ENCODE measurements around the gene FSTL3.
A peak's percentile ranks its signal among the peaks of the same experiment; 100 is the strongest.

The FSTL3 gene

DNA sequence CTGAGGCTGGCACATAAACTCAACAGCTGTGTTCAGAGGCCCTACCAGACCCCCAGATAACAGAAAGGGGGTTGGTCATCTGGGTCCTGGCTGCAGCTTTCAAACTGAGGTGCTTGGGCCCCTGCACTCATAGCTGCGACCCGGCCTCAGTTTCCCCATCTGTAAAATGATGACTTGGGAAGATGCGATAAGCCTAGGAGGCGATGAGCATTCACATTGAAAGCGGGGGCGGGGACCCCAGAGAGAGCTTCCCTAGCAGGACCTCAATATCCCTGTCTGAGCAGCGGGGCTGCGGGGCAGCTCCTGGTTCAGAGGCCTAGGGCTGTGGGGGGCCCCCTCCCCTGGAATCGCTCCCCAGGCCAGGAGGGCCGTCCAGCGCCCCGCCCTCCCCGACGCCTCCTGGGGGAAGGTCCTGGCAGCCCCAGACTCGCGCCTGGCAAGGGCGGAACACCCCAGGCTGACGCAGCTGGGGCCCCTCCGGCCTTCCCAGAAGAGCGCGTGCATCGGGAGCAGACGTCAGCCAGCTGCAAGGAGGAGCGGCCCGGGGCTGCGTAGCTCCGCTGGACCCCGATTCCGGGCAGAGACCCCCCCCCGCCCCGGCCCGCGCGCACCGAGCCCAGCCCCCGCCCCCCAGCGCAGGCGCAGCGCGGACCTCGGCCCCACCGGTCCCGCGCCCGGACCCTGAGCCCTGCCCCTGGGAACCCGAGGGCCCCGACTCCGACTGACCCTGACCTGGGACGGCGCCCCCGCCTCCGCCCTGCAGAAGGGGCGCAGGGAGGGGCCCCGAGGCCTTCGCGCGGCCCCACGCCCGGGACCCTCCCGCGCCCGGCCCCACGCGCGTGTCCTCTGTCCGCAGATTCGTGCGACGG is 3.5 kb downstream of the FSTL3 start:
- TF ChIP-seq POLR2AphosphoS5 (IDR thresholded peaks at IDR 0.05; ENCODE audit: low read depth, low read length) (no peak), SIN3A (IDR thresholded peaks at IDR 0.05; ENCODE audit: borderline replicate concordance, insufficient read depth, low read length) (no peak), TAF1 (IDR thresholded peaks at IDR 0.05; ENCODE audit: borderline replicate concordance, insufficient read depth, low read length) (no peak), REST (IDR thresholded peaks at IDR 0.05; ENCODE audit: insufficient read depth in 1 of 2, low read depth in 2 of 2, low read length in 2 of 2) (no peak), FOXP2 (optimal IDR thresholded peaks at IDR 0.05; ENCODE audit: borderline replicate concordance, extremely low read depth, extremely low read length, insufficient read depth) (peak; percentile 10)

- TF ChIP-seq TAF1 (IDR thresholded peaks at IDR 0.05; ENCODE audit: borderline replicate concordance, insufficient read depth, low read length) (0 out of 2 replicates have a peak, but pooled peaks have one; percentile 57), SIN3A (IDR thresholded peaks at IDR 0.05; ENCODE audit: borderline replicate concordance, insufficient read depth, low read length) (no peak), FOXP2 (optimal IDR thresholded peaks at IDR 0.05; ENCODE audit: borderline replicate concordance, extremely low read depth, extremely low read length, insufficient read depth) (peak; percentile 87), REST (IDR thresholded peaks at IDR 0.05; ENCODE audit: insufficient read depth in 1 of 2, low read depth in 2 of 2, low read length in 2 of 2) (no peak), POLR2AphosphoS5 (IDR thresholded peaks at IDR 0.05; ENCODE audit: low read depth, low read length) (no peak)
These were observed 4.3 kb downstream of the FSTL3 start for GRCh38 chr19:680287-681028.

- TF ChIP-seq FOXP2 (optimal IDR thresholded peaks at IDR 0.05; ENCODE audit: borderline replicate concordance, extremely low read depth, extremely low read length, insufficient read depth) (no peak), REST (IDR thresholded peaks at IDR 0.05; ENCODE audit: insufficient read depth in 1 of 2, low read depth in 2 of 2, low read length in 2 of 2) (no peak), SIN3A (IDR thresholded peaks at IDR 0.05; ENCODE audit: borderline replicate concordance, insufficient read depth, low read length) (no peak), TAF1 (IDR thresholded peaks at IDR 0.05; ENCODE audit: borderline replicate concordance, insufficient read depth, low read length) (no peak), POLR2AphosphoS5 (IDR thresholded peaks at IDR 0.05; ENCODE audit: low read depth, low read length) (no peak)
These were observed 5.1 kb downstream of the FSTL3 start for GRCh38 chr19:681029-682019.

- no peak for TF ChIP-seq SIN3A (IDR thresholded peaks at IDR 0.05; ENCODE audit: borderline replicate concordance, insufficient read depth, low read length)
- no peak for TF ChIP-seq TAF1 (IDR thresholded peaks at IDR 0.05; ENCODE audit: borderline replicate concordance, insufficient read depth, low read length)
- no peak for TF ChIP-seq FOXP2 (optimal IDR thresholded peaks at IDR 0.05; ENCODE audit: borderline replicate concordance, extremely low read depth, extremely low read length, insufficient read depth)
- TF ChIP-seq REST (IDR thresholded peaks at IDR 0.05; ENCODE audit: insufficient read depth in 1 of 2, low read depth in 2 of 2, low read length in 2 of 2), result no peak
- no peak for TF ChIP-seq POLR2AphosphoS5 (IDR thresholded peaks at IDR 0.05; ENCODE audit: low read depth, low read length)
These were observed 6.6 kb downstream of the FSTL3 start for GRCh38 chr19:682678-683320.

All from PFSK-1 (cell line).